22Rv1 (cell line): ENCODE data around the gene MMP3.

Source experiments
- H3K27ac ChIP-seq: fragments of 450-650 bp; 2 replicates; pipeline ENCODE4 v1.5.1; 2017
- ZFX ChIP-seq: fragments of 450-650 bp; IDR thresholded peaks from 2 replicates; pipeline ENCODE4 v1.6.1; 2017; ENCODE audit warnings: antibody characterized with exemption, borderline replicate concordance
- TF ChIP-seq, protein P1 (sequence below): fragments of 450-650 bp; IDR thresholded peaks from 2 replicates; pipeline ENCODE4 v1.5.1; 2017; ENCODE audit warnings: mild to moderate bottlenecking

Gene MMP3

DNA sequence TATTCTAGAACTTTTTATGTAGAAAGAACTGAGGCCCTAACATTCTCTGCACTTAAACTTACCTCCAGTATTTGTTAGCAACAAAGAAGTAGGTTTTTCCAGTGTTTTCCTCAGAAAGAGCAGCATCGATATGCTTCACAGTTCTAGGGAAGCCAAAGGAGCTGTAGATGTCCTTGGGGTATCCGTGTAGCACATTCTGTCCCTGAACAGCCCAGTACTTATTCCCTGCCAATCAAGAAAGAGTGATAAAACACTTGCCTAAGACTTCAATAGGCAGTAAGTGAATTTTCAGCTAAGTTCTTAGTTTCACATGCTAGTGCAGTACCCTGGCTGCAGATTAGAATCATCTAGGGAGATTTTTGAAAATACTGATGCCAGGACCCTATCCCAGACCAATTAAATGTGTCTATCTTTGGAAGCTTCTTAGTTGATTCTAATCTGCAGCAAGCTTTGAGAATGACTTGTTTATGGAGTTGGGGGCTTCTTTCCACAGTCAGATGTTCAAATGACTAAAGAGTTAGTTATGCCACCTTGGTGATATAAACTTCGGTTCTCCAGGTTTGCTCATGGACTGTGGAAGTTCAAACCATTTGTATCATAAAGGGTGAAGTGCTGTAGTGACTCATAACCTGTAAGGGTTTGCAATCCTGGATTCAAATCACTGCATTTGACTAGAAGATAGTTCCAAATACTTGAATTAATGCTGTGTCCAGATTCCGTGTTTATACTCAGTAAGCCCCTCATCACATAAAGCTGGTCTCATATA, 52.0 kb downstream of the MMP3 start:
- H3K27ac ChIP-seq: no peak overlapping the region
- no peak for TF ChIP-seq ZFX
- TF ChIP-seq, protein P1, sequence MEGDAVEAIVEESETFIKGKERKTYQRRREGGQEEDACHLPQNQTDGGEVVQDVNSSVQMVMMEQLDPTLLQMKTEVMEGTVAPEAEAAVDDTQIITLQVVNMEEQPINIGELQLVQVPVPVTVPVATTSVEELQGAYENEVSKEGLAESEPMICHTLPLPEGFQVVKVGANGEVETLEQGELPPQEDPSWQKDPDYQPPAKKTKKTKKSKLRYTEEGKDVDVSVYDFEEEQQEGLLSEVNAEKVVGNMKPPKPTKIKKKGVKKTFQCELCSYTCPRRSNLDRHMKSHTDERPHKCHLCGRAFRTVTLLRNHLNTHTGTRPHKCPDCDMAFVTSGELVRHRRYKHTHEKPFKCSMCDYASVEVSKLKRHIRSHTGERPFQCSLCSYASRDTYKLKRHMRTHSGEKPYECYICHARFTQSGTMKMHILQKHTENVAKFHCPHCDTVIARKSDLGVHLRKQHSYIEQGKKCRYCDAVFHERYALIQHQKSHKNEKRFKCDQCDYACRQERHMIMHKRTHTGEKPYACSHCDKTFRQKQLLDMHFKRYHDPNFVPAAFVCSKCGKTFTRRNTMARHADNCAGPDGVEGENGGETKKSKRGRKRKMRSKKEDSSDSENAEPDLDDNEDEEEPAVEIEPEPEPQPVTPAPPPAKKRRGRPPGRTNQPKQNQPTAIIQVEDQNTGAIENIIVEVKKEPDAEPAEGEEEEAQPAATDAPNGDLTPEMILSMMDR: no peak

- TF ChIP-seq, protein P1: no peak
- no peak for TF ChIP-seq ZFX
- H3K27ac ChIP-seq: no peak overlapping the region
Measured at GRCh38 chr11:102788334-102788995, 54.9 kb downstream of the MMP3 start.
